Lower leg skin (tissue), 4 donors: ENCODE data around the gene SAT2. TPM values are rescaled to one million over a fixed set of nuclear protein-coding genes. Genes with fewer than 3 reads are reported as not detected.

Source experiments
- DNase-seq, 2 donors: peaks; one replicate each; pipeline ENCODE4 v3.0.0-alpha.2; 2019; ENCODE audit warnings: low spot score in 2 of 2
- H3K4me3 ChIP-seq: fragments of 200-600 bp; sonication (generic); 2 replicates; pipeline ENCODE4 v1.5.1; 2017; ENCODE audit warnings: mild to moderate bottlenecking, low read depth; ENCODE audit not compliant: poor library complexity, severe bottlenecking
- POLR2A ChIP-seq, 2 donors: fragments of 450-650 bp; IDR thresholded peaks; one replicate each; pipeline ENCODE4 v1.6.1; 2016 to 2017; ENCODE audit warnings: antibody characterized with exemption in 2 of 2, mild to moderate bottlenecking in 1 of 2, moderate library complexity in 1 of 2
- WGBS, 2 donors: methylation state at CpG; one replicate each; pipeline ENCODE4 v1.1.5; 2018; 5-methylcytosine and 5-hydroxymethylcytosine counted together
- intact Hi-C: fragments of 100-400 bp; cut with DNase I; formaldehyde crosslinking; loops from one replicate; pipeline ENCODE4 v1.15.0; 2023; ENCODE audit warnings: low total_unique reads
- total RNA-seq, 4 donors: library from RNA; depleted of rRNA; stranded (reverse); fragments of >200 nt; gene quantifications; one replicate each; pipeline ENCODE4 v1.1.0, GENCODE V29; 2016
- TF ChIP-seq, protein P1 (sequence below), 3 donors: fragments of 450-650 bp; IDR thresholded peaks; one replicate each; pipeline ENCODE4 v1.5.1; 2016; ENCODE audit warnings: antibody characterized with exemption in 3 of 3, mild to moderate bottlenecking in 3 of 3, moderate library complexity in 2 of 3

SAT2 gene
- total RNA-seq, 4 donors from 2014 or later: 32.7 to 50.5 (median 43.0) TPM

DNA sequence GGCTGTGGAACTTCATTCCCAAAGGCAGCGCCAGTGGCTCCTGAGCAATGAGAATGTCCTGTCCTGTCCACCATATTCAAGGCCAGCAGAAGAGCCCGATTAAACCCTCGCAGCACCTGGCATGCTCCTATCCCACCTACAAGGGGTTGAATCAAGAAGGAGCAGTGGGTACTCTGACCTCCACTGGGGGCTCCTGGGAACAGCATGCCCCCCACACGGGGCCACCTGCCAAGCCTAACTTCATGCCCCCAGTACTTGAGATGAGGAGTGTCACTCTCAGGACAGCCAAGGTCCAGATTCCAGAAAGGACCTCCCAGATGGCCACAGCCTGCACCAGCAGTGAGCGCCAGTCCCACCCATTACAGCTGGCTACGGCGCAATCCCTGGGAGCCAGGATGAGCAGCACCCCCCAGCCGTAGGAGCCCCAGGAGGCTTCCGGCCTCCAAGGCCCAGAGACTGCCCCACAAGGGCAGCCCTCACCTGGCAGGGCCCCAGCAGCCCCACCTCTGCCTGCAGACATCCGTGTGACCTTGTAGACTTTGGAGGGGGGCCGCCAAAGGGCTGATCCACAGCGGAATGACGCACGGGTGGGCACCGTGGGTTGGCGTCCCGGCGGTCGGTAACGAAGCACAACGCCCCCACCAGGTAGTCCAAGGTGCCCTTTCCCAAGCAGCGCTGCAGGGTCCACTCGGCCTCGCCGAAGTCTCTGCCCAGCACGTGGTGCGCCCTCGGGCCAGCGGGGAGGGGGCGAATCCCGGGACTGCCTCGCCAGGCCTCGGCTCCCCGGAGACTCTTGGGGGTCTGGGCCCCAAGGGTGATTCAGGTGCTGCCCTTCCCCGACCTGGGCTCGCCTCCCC lies 45.0 kb downstream of the SAT2 start:
- H3K4me3 ChIP-seq: no peak overlapping the region
- intact Hi-C loops: no loop called here
- TF ChIP-seq POLR2A (IDR thresholded peaks at IDR 0.05): no peak
- DNase-seq: peak in 1 of 2 donors; percentile 88
- 81% methylated on average over 23 to 36 of the region's 36 CpGs for WGBS, 2 donors

DNA sequence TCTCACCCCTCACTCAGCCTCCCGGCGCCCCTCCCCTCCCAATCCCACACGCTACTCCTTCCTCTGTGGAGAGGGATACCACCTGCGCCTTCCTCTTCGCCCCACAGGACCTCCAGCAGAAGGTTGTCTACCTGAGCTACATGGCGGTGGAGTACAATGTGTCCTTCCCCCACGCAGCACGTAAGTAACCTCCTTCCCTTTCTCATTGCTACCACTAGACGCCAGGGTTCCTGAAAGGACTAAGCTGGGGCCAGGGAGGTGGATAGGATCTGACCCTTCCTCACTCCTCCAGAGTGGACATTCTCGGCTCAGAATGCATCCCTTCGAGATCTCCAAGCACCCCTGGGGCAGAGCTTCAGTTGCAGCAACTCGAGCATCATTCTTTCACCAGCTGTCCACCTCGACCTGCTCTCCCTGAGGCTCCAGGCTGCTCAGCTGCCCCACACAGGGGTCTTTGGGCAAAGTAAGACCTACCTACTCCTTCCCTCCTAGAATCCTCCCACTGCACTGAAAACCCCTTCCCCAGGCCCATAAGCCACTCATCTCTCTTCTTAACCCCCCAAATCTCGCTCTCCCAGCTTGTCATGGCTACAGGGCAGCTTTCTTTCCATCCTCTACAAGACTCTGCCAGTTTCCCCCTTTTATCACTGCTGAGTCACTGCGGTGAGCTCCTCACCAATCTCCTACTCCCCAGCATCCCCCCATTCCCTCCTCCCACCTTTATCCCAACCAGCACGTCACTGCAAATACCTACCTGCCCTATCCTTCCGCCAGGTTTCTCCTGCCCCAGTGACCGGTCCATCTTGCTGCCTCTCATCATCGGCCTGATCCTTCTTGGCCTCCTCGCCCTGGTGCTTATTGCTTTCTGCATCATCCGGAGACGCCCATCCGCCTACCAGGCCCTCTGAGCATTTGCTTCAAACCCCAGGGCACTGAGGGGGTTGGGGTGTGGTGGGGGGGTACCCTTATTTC lies 46.7 kb downstream of the SAT2 start:
- 79% methylated on average over 23 of the region's 23 CpGs for WGBS, 2 donors
- intact Hi-C loops: no loop called here
- TF ChIP-seq POLR2A (IDR thresholded peaks at IDR 0.05): no peak
- TF ChIP-seq, protein P1, sequence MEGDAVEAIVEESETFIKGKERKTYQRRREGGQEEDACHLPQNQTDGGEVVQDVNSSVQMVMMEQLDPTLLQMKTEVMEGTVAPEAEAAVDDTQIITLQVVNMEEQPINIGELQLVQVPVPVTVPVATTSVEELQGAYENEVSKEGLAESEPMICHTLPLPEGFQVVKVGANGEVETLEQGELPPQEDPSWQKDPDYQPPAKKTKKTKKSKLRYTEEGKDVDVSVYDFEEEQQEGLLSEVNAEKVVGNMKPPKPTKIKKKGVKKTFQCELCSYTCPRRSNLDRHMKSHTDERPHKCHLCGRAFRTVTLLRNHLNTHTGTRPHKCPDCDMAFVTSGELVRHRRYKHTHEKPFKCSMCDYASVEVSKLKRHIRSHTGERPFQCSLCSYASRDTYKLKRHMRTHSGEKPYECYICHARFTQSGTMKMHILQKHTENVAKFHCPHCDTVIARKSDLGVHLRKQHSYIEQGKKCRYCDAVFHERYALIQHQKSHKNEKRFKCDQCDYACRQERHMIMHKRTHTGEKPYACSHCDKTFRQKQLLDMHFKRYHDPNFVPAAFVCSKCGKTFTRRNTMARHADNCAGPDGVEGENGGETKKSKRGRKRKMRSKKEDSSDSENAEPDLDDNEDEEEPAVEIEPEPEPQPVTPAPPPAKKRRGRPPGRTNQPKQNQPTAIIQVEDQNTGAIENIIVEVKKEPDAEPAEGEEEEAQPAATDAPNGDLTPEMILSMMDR (IDR thresholded peaks at IDR 0.05): no peak
- H3K4me3 ChIP-seq: no peak overlapping the region
- DNase-seq: peak in 1 of 2 donors; percentile 80

DNA sequence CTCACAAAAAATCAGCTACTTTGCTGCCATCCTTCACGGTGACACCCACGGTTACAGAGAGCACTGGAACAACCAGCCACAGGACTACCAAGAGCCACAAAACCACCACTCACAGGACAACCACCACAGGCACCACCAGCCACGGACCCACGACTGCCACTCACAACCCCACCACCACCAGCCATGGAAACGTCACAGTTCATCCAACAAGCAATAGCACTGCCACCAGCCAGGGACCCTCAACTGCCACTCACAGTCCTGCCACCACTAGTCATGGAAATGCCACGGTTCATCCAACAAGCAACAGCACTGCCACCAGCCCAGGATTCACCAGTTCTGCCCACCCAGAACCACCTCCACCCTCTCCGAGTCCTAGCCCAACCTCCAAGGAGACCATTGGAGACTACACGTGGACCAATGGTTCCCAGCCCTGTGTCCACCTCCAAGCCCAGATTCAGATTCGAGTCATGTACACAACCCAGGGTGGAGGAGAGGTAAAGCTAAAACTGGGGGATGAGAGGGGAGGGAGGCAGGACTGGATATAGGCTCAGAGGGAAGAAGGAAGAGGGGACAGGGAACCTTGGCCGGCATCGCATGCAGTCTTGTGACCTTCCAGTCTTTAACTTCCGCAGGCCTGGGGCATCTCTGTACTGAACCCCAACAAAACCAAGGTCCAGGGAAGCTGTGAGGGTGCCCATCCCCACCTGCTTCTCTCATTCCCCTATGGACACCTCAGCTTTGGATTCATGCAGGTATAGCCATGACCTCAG lies 47.6 kb downstream of the SAT2 start:
- no peak for DNase-seq
- intact Hi-C loops: no loop called here
- no peak overlapping the region for H3K4me3 ChIP-seq
- TF ChIP-seq, protein P1 (IDR thresholded peaks at IDR 0.05): no peak
- TF ChIP-seq POLR2A (IDR thresholded peaks at IDR 0.05): no peak
- WGBS, 2 donors: 57 to 66% methylated on average over 12 of the region's 12 CpGs

DNA sequence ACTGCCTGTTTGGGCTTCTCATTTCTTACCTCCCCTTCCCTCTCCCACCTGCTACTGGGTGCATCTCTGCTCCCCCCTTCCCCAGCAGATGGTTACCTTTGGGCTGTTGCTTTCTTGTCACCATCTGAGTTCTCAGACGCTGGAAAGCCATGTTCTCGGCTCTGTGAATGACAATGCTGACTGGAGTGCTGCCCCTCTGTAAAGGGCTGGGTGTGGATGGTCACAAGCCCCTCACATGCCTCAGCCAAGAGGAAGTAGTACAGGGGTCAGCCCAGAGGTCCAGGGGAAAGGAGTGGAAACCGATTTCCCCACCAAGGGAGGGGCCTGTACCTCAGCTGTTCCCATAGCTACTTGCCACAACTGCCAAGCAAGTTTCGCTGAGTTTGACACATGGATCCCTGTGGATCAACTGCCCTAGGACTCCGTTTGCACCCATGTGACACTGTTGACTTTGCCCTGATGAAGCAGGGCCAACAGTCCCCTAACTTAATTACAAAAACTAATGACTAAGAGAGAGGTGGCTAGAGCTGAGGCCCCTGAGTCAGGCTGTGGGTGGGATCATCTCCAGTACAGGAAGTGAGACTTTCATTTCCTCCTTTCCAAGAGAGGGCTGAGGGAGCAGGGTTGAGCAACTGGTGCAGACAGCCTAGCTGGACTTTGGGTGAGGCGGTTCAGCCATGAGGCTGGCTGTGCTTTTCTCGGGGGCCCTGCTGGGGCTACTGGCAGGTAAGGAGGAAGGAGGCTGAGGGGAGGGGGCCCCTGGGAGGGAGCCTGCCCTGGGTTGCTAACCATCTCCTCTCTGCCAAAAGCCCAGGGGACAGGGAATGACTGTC lies 48.4 kb downstream of the SAT2 start, which contains the start of gene CD68:
Gene CD68, plus strand, starts transcription at position 638 of the 833 bp plus-strand sequence. Its CDS starts 40 bp downstream, at position 678.
- intact Hi-C loops: no loop called here
- WGBS, 2 donors: 9 to 12% methylated on average over 7 of the region's 7 CpGs
- TF ChIP-seq, protein P1 (IDR thresholded peaks at IDR 0.05): no peak
- TF ChIP-seq POLR2A (IDR thresholded peaks at IDR 0.05): peak in 1 of 2 donors; percentile 46
- no peak within 1 kb of the TSS for H3K4me3 ChIP-seq
- DNase-seq: peak; percentile 89 to 95

DNA sequence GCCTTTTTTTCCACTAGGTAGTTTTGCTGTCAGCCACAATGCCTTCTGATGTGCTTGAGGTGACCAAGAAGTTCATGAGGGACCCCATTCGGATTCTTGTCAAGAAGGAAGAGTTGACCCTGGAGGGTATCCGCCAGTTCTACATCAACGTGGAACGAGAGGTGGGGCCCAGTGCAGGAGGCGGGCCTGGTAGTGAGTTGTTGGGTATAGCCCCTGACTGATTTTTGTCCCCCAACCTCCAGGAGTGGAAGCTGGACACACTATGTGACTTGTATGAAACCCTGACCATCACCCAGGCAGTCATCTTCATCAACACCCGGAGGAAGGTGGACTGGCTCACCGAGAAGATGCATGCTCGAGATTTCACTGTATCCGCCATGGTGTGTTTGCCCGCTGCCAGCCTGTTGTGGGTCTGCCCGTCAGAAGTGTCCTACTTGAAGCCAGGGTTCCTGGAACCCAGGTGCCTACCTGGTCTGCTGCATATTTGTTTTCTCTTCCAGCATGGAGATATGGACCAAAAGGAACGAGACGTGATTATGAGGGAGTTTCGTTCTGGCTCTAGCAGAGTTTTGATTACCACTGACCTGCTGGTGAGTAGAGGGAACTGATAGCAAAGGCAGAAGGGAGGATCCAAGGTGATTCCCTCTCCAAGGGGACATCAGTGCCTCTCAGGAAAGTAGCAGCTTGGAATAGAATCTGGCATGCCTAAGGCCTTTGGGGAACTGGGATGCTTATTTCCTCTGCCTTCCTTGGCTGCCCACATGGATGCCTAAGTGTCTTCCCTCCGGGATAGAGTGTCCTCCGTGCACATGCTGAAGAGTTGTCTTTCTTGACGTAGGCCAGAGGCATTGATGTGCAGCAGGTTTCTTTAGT lies 50.1 kb downstream of the SAT2 start:
- 74 to 78% methylated on average over 17 of the region's 17 CpGs for WGBS, 2 donors
- TF ChIP-seq, protein P1 (IDR thresholded peaks at IDR 0.05): no peak
- no peak for TF ChIP-seq POLR2A (IDR thresholded peaks at IDR 0.05)
- intact Hi-C loops: no loop called here
- no peak for DNase-seq
- H3K4me3 ChIP-seq: no peak overlapping the region
